NCI-H1694 (cell line): ENCODE results near the gene CROCC.

Experiments used
- DNase-seq: peaks from one replicate; lab custom pipeline; 2025; lab: John Stamatoyannopoulos, UW

CROCC gene

GRCh38 chr1:17012775-17013490, 91.2 kb downstream of the CROCC start:
- DNase-seq: no peak

- no peak for DNase-seq
These were observed 92.0 kb downstream of the CROCC start for GRCh38 chr1:17013491-17014320.

- no peak for DNase-seq
These were observed 93.2 kb downstream of the CROCC start for GRCh38 chr1:17014671-17015567.

GRCh38 chr1:17016317-17016661, 94.6 kb downstream of the CROCC start:
- no peak for DNase-seq

- DNase-seq: no peak
These were observed 95.7 kb downstream of the CROCC start for GRCh38 chr1:17017435-17017834.

- no peak for DNase-seq
These were observed 97.1 kb downstream of the CROCC start for GRCh38 chr1:17018849-17019248.

GRCh38 chr1:17020502-17020901, 98.8 kb downstream of the CROCC start:
- DNase-seq: no peak

GRCh38 chr1:17021896-17022295, 100.2 kb downstream of the CROCC start:
- no peak for DNase-seq
